Activated CD4-positive, alpha-beta T cell treated with anti-CD3 and anti-CD28 coated beads, Interleukin-2, amount 50 U/mL, for 16 hours (primary cell): ENCODE results near the gene JADE1.

Source experiments
- DNase-seq: peaks from one replicate; pipeline ENCODE4 v3.0.0-alpha.2; 2020

The JADE1 gene

DNA sequence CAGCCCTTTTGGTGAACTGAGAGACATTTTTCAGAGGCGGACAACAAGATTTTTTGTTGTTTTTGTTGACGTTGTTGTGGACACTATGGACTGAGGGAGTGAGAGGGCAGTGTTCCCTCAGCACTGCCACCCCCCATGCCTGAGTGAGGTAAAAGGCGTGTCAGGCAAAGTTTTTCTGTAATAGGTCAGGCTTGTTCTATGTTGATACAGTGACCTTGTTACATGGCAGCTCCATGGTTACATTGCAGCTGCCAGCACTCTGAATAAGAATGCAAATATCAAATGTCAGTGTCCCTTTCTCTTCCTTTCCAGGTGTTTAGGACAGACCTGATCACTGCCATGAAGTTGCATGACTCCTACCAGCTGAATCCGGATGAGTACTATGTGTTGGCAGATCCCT is 36.6 kb downstream of the JADE1 start:
- DNase-seq = no peak

DNA sequence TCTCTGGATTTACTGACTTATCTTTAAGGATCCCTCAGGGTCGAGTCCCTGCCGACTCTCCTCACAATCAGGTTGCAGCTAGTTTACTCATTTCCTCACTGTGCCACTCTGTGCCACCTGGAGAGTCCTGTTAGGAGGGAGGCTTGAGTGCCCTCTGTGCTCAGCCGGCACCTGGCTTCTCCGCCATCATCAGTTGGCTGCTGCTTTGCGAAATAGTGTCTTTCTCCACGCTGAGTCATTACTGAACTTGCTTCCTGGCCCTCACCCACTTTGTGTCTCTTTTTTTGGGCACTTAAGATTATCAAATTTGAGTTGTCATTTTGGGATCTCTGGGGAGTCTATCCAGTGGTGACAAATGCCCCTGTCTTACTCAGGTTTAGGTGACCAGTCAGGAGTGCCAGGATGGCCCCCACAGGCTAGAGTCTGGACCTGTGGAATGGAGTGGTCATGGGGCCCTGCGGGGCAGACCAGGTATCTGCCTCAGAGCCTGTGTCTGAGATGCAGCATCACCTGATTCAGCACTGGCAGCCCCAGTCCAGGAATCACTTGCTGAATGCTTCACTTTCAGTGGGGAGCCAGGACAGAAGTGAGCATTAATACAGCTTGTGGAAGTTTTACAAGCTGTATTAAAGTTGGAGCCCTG is 37.7 kb downstream of the JADE1 start:
- no peak for DNase-seq

- no peak for DNase-seq
Observed at GRCh38 chr4:128848461-128848860, 39.0 kb downstream of the JADE1 start.

- no peak for DNase-seq
Observed at GRCh38 chr4:128850252-128850651, 40.8 kb downstream of the JADE1 start.

DNA sequence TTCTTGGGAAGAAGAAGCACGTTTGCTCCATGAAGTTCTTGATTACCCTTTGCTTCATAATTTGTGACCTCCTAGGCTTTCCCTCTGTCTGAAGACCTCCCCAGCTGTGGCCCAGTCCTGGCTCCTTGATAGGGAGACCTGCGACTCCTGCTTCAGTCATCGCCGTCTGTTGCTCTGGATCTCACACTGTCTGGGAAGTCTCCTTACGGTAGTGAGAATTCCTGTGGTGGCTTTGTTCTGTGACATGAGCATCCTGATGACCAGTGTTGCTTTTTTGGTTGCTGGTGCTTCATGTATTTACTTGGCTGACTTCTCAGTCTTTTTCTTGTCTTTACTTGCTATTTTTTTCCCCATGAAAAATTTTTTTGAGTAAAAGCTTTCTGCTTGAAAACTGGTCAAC is 44.2 kb downstream of the JADE1 start:
- DNase-seq = no peak

GRCh38 chr4:128854433-128854832 is 44.9 kb downstream of the JADE1 start:
- DNase-seq = peak; percentile 79

DNA sequence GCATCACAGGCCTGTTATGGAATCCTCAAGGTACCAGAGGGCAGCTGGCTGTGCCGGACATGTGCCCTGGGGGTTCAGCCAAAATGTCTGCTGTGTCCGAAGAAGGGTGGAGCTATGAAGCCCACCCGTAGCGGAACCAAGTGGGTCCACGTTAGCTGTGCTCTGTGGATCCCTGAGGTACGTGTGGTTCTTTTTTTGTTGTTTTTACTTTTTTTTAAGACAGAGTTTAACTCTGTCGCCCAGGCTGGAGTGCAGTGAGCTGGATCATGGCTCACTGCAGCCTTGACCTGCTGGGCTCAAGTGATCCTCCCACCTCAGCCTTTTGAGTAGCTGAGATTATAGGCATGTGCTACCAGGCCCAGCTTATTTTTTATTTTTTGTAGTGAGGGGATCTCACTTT is 46.1 kb downstream of the JADE1 start:
- DNase-seq = no peak

DNA sequence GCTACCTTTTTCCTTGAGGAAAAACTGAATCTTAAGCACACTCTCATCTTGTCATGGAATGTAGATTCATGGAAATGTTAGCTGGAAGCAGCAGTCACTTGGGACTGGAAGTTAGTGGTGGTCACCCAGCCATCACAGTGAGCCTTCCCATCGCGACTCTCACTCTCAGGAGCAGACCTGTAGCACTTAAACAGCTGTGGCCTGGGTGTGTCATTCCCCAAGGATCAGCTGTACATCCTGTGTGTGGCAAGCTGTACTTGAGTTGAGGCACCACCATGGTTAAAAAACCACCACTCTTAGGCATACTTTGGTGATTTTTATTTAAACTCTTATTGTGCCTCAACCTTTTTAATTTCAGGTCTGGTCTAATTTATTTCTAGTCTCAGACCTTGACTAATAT is 46.7 kb downstream of the JADE1 start:
- DNase-seq = no peak

- DNase-seq = no peak
Observed at GRCh38 chr4:128858879-128859671, 49.6 kb downstream of the JADE1 start.

GRCh38 chr4:128859887-128860677 is 50.6 kb downstream of the JADE1 start:
- DNase-seq = peak; percentile 16

DNA sequence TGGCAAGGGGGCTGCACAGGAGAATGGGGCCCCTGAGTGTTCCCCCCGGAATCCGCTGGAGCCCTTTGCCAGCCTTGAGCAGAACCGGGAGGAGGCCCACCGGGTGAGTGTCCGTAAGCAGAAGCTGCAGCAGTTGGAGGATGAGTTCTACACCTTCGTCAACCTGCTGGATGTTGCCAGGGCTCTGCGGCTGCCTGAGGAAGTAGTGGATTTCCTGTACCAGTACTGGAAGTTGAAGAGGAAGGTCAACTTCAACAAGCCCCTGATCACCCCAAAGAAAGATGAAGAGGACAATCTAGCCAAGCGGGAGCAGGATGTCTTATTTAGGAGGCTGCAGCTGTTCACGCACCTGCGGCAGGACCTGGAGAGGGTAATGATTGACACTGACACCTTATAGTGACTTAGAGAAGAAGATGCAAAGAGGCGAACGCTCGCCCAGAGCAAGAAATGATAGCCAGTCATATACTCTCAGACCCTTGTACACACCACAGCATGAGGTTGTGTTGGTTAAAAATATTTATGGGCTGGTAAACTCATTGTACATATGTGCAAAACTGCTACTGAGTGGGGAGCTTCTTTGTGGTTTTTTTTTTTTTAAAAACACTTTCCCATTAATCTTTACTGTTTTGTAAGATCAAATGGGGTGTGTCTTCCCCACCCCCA is 52.5 kb downstream of the JADE1 start:
- DNase-seq = peak; percentile 15

DNA sequence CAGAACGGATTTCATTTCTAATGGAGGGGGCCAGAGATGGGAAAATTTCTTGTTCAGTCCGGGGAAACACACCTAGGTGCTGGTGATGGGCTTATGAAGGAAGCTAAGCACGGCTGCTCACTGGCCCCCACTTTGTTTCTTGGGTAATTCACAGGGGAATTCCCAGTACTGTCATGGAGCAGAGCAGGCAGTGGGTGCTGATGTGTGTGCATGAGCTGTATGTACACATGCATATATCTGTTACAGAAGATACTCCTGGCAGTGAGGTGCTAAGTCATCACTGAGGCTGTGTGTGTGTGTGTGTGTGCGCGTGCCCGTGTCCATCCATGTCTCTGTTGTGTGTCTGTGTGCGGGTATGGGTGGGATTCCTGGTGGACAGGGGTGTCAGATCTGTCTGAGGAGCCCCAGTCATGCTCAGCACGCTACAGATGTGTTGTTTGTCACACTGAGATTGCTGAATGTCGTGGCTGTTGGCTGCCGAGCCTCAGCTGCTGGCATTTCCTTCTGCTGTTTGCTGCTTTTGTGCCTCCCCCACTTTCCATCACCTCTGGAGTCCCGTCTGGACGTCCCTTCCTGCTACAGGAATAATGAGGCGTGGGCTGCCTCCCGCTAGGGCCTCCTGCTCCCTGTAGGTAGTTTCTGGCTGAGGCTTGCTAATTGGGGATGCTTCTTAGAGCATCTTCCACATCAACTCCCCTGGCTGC is 53.3 kb downstream of the JADE1 start:
- peak; percentile 41 for DNase-seq

GRCh38 chr4:128863312-128864075 is 54.0 kb downstream of the JADE1 start:
- DNase-seq = peak; percentile 68

GRCh38 chr4:128865132-128865531 is 55.6 kb downstream of the JADE1 start:
- no peak for DNase-seq

DNA sequence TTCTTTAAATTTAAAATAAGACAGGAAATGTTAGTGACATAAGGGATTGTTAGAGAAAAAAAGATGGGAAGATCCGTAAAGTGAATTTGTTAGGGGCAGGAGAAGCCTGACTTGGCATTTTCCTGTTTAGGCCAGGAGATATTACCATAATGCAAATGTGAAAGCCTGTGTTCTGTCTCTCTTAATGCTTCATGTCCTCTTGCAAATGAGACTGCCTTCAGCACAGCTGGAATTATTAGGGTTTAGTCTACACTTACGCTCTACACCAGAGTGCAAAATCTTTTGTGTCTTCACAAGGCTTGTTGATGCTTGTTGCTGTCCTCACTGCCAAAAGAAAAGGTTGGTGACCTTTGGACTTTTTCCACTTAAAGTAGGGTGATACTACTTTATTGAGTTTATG is 56.8 kb downstream of the JADE1 start:
- no peak for DNase-seq

DNA sequence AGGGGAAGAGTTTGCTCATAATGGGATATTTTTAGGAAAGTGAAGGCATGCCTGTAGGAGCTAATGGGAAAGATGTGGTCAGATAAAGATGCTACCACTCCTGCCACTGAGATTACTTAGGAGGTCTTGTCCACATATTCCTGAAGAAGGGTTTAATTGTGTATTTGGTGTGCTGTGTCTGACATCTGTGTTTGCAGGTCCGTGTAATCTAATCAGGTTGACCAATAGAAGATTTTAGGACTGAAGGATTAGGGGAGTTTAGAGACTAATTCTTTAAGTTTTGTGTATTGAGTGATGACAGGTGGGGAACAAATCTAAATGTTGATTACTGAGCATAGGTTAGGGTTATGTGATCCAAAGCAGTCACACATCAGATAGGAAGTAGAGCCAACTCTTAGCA is 57.2 kb downstream of the JADE1 start:
- DNase-seq = no peak

DNA sequence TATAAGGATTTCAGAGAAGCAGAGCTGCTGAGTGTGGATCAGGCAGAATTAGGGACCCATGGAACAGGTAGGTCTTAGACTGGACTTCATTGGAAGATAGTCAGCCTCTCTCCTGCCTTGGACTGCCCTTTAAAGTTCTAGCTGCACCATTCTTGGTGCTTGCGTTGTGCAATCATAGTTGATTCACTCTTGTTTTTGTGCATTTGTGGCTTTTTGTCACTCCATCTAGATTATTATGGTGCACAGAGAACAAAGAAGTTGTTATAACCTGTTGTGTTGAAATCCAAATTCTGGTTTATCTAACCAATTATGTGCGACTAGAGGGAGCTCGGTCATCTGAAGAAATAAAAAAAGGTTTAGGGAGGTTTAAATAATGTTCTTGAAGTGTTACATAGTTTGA is 59.3 kb downstream of the JADE1 start:
- DNase-seq = no peak

DNA sequence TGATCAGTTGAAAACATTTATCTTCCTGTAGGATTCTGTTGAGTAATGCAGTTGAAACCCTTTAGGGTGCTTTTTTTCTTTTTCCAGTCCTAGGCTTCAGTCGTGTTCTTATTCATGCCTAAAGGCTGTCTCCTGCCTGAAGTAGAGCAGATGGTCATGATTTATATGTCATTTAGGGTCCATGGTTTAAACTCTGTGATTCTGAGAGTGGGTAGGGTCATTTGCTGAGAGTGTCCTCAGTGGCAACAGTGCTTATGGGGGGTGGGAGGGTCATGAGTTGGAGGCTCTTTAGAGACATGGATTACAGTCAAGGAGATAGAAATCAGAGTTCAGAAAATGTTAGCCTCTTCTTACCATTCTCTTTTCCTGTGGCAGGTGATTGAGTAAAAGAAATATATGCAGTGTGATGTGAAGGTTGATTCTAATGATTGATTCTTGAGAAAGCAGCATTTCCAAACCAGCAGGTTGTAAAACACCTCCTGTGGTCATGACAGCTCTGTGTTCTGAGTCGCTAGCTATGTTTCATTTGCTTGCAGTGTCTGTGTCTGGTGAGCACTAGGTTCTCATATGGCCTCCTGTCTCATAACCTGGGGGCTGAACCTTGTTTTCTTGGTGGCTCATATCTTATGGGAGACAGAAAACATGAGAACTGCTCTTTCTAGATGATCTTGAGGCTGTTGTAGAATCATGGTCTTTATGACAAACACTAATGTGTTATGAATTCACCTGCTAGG is 60.4 kb downstream of the JADE1 start:
- DNase-seq = no peak

DNA sequence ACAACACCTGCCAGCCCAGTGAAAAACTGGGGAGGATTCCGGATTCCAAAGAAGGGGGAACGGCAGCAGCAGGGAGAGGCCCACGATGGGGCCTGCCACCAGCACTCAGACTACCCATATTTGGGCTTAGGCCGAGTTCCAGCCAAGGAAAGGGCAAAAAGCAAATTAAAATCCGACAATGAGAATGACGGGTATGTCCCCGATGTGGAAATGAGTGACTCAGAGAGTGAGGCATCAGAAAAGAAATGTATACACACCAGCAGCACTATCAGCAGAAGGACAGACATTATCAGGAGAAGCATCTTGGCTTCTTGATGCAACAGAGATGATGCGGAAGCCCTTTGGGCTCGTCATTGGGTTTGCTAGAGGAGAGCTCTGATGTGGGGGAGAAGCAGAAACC is 62.4 kb downstream of the JADE1 start:
- DNase-seq = no peak

DNA sequence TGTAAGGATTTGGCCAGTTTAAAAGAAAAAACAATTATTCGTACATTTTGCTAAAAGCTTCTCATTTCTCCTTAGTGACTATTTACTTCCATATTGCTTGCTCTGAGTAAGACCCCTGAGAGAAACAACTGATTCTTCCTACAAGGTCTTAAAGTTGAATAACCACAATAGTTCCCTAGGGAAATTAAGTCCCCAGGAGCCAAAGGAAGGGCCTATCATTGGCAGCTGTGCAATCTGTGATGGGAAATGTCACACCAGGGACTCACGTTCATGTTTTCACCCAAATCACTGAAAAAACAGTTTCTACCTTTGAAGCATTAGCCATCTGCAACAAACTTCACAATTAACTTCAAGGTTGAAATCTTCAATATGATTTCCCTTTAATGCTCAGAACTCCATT is 66.7 kb downstream of the JADE1 start:
- no peak for DNase-seq

- DNase-seq = no peak
Observed at GRCh38 chr4:128877934-128878333, 68.4 kb downstream of the JADE1 start.
